ENCODE data around the gene MT1G. TPM values are rescaled to one million over a fixed set of nuclear protein-coding genes. Genes with fewer than 3 reads are reported as not detected.

Gene MT1G
- total RNA-seq, 1 experiment from 2014 or later, result 23.4 TPM

DNA sequence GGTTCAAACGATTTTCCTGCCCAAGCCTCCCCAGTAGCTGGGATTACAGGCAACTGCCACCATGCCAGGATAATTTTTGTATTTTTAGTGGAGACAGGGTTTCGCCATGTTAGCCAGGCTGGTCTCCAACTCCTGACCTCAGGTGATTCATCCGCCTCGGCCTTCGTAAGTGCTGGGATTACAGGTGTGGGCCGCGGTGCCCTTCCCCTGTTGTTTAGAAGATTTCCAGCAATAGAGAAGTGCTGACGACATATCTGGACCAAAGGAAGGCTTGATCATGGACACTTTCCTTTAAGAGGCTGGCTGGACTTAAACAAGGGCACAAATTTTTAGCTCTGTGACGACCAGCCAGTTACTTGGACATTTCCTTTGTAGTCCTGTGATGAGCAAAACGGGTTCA, 36.7 kb downstream of the MT1G start:
- peaks cover 0 to 12% of the 10 kb centered on the region in 2 experiments; a peak in 2 of 5 replicates for H3K9me3 Mint-ChIP-seq
- H3K27me3 Mint-ChIP-seq (ENCODE audit: low read depth), result peaks cover 99% of the 10 kb centered on the region

More for the DNA sequence above, 36.7 kb downstream of the MT1G start:
- no CpG with 5 or more reads among the region's 10 CpGs for WGBS (ENCODE audit: extremely low coverage, insufficient read length, low lambda C conversion rate)
- H3T11ph ChIP-seq (ENCODE audit: low read length), result no peak overlapping the region
- H3K4me1 ChIP-seq (ENCODE audit: insufficient read depth, low read length), result no peaks in the 10 kb centered on the region; the same call in 1 of the 2 replicates
- H2BK20ac ChIP-seq (ENCODE audit: low read depth, low read length, poor library complexity, severe bottlenecking), result no peak overlapping the region
- H2BK120ac ChIP-seq (ENCODE audit: low read depth, low read length, poor library complexity, severe bottlenecking), result no peak overlapping the region
- H3K4me2 ChIP-seq (ENCODE audit: insufficient read depth, insufficient read length, low read length), result no peak overlapping the region
- no peak overlapping the region for H3K18ac ChIP-seq (ENCODE audit: insufficient read length, low read depth, low read length)
- H2AFZ ChIP-seq (ENCODE audit: low read length), result no peak overlapping the region
- no peaks in the 10 kb centered on the region for H3K79me1 ChIP-seq (ENCODE audit: insufficient read depth, low read depth, low read length, poor library complexity, severe bottlenecking)
- no peak overlapping the region for H4K5ac ChIP-seq (ENCODE audit: insufficient read length, low read depth, low read length)
- H3K9me3 ChIP-seq (ENCODE audit: control insufficient read depth, low read depth, low read length), result no peaks in the 10 kb centered on the region
- H3K27ac ChIP-seq (ENCODE audit: insufficient read length, low read depth, low read length), result no peak overlapping the region
- H3K14ac ChIP-seq (ENCODE audit: insufficient read depth, low read length), result no peak overlapping the region
- H3K27me3 ChIP-seq (ENCODE audit: insufficient read depth, low read length), result peaks cover 88% of the 10 kb centered on the region
- peaks cover 19 to 33% of the 10 kb centered on the region in 2 experiments for H3K4me1 Mint-ChIP-seq
- H3K4me3 Mint-ChIP-seq, result peak overlapping the region in 1 of 2 experiments; percentile 79; a peak in 1 of 5 replicates
- no peak overlapping the region for H4K91ac ChIP-seq (ENCODE audit: insufficient read length, low read depth, low read length)
- no peak overlapping the region for H3K27ac Mint-ChIP-seq
- TF ChIP-seq, protein P1, sequence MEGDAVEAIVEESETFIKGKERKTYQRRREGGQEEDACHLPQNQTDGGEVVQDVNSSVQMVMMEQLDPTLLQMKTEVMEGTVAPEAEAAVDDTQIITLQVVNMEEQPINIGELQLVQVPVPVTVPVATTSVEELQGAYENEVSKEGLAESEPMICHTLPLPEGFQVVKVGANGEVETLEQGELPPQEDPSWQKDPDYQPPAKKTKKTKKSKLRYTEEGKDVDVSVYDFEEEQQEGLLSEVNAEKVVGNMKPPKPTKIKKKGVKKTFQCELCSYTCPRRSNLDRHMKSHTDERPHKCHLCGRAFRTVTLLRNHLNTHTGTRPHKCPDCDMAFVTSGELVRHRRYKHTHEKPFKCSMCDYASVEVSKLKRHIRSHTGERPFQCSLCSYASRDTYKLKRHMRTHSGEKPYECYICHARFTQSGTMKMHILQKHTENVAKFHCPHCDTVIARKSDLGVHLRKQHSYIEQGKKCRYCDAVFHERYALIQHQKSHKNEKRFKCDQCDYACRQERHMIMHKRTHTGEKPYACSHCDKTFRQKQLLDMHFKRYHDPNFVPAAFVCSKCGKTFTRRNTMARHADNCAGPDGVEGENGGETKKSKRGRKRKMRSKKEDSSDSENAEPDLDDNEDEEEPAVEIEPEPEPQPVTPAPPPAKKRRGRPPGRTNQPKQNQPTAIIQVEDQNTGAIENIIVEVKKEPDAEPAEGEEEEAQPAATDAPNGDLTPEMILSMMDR (conservative IDR thresholded peaks at IDR 0.05), result no peak
- H4K20me1 ChIP-seq (ENCODE audit: control insufficient read depth, insufficient read depth, insufficient read length), result no peaks in the 10 kb centered on the region
- no peak overlapping the region for H2BK5ac ChIP-seq (ENCODE audit: insufficient read length, low read length)
- no peak overlapping the region for H3K23ac ChIP-seq (ENCODE audit: insufficient read length, low read depth, low read length)
- no peak overlapping the region for H3K56ac ChIP-seq (ENCODE audit: insufficient read length, low read depth, low read length)
- no peak overlapping the region for H2BK12ac ChIP-seq (ENCODE audit: insufficient read length, low read depth, low read length)
- no peaks in the 10 kb centered on the region for H3K79me2 ChIP-seq (ENCODE audit: insufficient read depth, low read length)
- H3K4ac ChIP-seq (ENCODE audit: low read depth, low read length), result no peak overlapping the region
- H3K36me3 Mint-ChIP-seq (ENCODE audit: insufficient read depth in 1 of 3, low read depth in 3 of 3), result no peaks in the 10 kb centered on the region
- no peak overlapping the region for H3K9ac ChIP-seq (ENCODE audit: extremely low read depth, insufficient read length, low read length)
- no peak for DNase-seq
- H3K23me2 ChIP-seq (ENCODE audit: insufficient read length, low read depth, low read length, poor library complexity, severe bottlenecking), result peaks cover 7% of the 10 kb centered on the region
- H2AK5ac ChIP-seq (ENCODE audit: insufficient read length, low read length), result no peak overlapping the region
- H2BK15ac ChIP-seq (ENCODE audit: low read depth, low read length), result no peak overlapping the region
- no peak overlapping the region for H4K8ac ChIP-seq (replicated peaks; ENCODE audit: insufficient read length, low read depth, low read length)

Measured in H9 (cell line).